NCI-H774 (cell line): ENCODE results near the gene RSAD1.
A peak's percentile ranks its signal among the peaks of the same experiment; 100 is the strongest.

Experiments
- DNase-seq: peaks from one replicate; lab custom pipeline; 2025; lab: John Stamatoyannopoulos, UW

The RSAD1 gene

DNA sequence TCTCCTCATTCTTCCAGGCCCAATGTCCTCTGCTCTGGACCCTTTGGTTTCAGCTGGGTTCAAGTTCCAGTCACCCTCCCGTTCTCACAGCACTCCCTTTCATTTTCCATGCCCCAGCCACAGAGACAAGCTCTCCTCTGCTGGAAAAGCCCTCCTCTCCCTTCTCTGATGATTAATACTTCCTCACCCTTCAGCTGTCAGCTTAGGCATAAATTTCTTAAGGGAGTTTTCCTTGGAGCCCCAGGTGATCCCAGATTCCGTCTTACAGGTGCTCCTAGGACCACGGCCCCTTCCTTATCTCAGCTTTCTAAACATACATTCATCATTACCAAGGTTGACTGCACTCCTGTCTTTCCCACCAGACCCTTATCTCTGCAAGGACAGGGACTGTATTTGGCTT lies 20.4 kb upstream of the RSAD1 start:
- no peak for DNase-seq

DNA sequence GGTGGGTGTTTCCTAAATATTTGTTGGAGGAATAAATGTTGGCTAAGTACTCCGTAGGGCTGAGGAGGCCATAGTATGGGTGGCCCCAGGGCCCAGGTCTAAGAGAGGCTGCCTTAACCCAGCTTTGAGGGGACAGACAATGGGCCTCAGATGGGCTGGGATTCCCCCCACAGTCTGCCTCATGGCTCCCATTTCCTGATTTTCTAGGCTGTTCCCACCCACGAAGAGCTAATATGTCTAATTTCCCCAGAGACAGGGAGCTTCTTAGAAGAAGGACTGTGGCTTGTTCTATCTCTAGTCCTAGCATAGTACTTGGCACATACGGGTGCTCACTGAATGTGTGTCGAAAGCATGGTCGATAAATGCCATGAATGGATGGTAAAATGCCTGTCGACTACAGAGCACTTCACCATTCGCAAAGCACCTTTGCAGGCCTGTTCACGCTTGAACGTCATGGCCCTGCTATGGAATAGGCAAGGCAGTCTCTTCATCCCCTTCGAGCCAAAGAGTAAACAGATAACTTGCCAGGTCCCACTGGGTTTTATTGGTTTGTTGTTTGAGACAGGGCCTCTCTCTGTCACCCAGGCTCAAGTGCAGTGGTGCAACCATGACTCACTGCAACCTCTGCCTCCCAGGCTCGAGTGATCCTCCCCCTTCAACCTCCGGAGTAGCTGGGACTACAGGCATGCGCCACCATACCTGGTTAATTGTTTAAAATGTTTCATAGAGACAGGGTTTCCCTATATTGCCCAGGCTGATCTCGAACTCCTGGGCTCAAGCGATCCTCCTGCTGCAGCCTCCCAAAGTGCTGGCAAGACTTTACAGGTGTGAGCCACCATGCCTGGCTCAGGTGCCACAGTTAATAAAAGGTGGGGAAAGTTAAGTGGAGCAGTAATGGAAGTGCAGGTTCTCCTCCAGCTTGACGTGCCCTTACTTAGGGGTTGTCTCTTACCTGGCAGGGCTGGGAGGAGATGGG lies 19.7 kb upstream of the RSAD1 start:
- no peak for DNase-seq

DNA sequence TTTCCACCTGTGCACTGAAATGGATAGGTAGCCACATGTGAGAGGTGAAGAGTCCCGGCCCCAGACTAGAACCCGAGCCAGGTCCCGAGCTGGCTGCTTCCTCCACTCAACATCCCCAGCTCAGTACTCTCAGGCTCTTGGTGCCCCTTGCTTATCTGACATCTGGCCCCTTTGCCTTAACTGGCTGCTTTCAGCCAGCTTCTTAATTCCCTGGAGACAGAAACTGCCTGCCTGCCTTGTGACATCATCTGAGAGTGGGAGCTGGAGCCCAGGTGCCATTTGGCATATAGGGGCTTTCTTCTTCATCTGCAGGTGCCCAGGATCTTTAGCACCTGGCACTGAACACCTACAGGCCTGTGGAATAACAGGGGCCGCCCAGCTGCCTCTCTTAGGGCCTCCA lies 18.9 kb upstream of the RSAD1 start:
- no peak for DNase-seq

DNA sequence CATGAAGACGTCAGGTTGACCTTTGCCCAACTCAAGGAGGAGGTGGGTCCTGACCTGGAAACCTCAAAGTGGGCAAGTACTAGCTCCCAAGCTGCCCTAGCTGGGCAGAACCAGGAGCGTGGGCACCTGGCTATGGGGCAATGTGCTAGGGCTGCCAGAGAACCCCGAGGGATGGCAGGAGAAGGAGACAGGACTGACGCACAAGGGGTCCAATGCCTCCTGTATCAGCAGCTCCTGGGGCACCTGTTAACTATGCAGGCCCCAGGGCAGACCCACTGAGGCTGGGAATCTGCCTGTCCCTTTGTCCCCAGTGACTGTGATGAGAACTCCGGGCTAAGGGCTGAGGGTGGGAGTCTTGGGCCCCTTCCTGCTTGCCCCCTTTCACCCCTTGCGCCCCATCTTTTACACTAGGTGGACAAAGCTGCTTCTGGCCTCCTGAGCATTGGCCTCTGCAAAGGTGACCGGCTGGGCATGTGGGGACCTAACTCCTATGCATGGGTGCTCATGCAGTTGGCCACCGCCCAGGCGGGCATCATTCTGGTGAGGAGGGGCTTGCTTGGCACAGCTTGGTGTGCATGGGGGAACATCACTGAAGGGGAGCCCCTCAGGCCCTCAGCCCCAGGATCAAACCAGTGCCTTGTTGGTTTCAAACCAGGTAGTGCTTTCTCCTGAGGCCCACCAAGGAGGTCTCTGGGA lies 17.7 kb upstream of the RSAD1 start:
- DNase-seq = no peak

DNA sequence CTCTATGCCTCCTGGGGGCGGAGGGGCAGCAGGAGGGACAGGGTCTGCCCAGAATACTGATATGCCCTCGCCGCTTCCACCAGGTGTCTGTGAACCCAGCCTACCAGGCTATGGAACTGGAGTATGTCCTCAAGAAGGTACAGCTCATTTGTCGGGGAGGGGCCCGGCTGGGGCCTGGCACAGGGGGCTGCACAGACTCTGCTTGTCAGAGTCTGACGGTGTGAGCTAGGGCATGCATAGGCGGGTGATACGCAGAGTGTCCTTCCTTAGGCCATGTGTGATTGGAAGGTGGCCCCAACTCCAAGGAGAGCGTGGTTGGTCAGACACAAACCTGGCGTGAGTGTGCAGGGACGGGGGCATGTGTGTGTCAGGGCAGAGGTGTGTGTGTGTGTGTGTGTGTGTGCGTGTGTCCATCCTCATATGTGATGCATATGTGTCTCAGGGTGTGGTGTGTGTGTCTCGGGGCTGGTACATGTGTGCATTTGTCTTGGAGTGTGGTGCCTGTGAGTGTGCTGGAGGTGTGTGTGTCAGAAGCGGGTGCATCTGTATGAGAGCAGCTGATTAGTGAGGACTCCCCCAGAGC lies 17.0 kb upstream of the RSAD1 start:
- no peak for DNase-seq

DNA sequence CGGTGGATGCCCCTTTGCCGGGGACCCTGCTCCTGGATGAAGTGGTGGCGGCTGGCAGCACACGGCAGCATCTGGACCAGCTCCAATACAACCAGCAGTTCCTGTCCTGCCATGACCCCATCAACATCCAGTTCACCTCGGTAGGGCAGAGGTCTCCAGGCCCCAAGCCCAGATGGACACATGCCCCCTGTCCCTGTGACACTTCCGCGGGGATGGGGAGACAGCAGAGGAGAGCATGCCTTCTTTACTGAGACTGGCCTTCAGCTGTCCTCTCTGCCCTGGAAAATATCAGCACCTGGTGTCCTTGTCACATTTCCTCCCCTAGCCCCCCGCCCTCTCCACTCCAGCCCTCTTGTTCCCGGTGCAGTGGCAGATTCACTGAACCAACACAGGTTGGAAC lies 16.2 kb upstream of the RSAD1 start:
- no peak for DNase-seq

DNA sequence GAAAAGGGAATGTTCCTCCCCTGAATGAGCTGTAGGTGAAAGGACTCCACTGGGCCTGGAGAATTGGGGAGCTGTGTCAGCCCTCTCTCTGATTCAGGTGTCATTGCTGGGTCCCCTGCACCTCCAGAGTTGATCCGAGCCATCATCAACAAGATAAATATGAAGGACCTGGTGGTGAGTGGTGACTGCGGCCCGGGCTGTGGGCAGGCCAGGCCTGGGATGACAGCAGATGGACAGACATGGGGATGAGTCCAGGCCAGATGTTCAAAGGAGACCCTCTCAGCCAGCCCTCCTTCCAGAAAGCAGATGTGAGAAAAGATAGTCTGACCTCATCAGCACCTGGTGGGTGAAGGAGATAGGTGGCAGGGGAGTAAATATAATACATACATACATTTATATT lies 14.5 kb upstream of the RSAD1 start:
- DNase-seq = no peak

DNA sequence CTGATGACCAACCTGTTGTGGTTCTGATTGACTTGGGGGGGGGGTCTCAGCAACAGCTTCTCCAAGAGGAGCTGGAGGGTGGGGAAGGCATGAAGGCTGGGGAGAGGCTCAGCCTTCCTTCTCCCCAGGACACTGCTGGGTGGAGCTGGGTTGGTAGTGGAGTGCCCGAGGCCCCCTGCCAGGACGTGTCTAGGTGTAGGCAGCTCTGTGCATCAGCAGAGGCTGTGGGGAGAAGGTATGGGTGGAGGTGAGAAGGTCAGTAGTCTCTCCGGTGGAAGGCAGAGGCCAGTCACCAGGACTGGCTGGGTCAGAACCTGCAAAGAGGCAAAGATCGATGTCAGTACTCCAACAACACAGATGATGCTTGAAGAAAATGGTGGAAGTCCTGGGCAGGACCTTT lies 13.9 kb upstream of the RSAD1 start:
- no peak for DNase-seq

DNA sequence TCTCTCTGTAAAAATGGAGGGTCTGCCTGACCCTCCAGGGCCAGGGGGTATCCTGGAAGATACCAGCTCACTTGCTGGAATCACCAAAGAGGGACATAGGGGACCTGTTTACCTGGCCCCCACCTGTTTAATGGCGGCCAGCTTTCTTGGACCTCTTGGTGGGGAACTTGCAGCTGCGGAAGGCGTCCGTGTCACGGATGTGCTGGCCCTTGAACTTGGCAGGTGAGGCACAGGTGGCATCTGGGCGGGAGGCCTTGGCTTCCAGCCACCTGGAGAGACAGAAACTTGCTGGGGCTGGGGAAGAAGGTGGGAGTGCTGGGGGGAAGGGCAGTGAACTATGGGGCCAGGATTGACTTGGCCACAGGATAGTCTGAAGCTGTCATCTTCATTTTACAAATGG lies 13.5 kb upstream of the RSAD1 start:
- peak; percentile 22 for DNase-seq

DNA sequence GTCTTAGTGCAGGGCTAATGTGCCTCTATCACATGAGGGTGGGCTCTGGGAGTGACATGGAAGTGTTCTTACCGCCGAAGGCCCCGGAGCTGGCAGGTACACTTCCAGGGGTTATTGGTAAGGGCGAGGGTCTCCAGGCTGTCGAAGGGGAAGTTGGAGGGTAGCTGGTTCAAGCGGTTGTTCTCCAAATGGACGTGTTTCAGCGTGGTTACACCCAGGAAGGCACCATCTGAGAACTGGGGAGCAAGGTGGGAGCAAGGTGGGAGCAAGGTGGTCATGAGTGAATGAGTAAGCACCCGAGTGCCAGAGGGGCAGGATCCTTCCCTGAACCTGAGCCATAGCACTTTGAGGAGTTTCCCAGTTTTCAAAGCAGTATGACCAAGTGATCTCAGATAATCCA lies 13.0 kb upstream of the RSAD1 start:
- DNase-seq = no peak

DNA sequence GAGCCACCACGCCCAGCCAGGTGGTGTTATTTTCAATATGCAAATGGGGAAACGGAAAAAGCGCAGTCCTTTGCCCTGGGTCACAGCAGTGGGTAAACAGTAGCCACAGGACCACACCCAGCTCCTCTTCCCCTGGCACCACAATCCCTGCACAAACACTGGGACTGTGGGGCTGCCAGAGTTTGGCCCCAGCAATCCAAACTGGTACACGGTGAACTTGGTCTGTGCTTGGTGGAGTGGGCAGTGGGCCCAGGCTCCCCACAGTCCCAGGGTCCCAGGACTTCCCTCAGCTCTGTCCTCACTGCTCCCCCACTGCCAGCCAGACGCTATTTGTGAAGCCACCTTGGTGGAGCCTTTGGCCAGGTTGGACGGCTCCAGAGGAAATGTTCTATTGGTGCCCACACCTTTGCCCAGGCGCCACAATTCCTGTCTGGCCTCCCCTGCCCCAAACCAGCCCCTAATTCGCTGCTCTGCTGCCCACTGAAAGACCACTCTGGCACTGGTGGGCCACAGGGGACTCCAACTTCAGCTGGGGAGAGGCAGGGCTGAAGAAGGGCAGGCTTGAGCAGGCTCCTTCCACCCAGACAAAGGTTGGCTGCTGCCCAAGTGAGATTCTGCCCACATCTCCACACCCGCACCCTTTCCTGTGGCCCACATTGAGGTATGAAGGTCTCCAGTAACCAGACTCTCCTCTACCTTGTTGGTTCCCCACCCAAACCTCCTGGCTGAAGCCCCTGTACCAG lies 12.1 kb upstream of the RSAD1 start:
- no peak for DNase-seq

DNA sequence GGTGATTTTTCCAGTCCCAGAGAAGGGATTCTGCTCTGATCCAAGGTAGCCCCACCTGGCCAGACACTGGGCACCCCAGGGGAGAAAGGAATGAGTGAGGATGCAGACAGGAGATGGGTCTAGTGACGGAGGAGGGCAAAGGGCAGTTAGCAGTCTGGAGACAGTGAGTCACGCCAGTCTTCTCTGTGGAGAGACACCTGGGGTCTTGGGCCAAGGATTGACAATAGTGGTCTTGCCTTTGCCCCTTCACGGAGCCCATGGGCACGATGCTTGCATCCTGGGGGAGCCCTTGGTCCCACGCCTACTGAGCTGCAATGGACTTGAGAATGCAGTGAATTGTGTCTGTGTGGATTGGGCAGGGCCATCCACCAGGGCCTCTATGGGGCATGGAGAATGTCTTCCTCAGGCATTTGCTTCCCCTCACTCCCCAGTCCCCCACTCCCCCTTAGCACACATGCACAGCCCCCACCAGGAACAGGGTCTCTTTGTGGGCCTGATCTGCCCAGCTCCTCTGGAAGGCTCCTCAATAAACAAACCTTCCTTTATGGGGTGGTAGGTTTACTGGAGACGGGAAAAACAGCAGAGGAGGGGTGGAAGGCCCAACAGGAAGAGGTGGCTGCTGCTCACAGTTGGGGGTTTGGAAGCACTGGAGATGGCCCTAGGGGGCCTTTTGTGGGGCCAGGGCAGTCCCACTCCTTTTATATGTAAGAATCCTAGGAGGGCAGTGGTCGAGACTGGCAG lies 11.4 kb upstream of the RSAD1 start:
- no peak for DNase-seq

DNA sequence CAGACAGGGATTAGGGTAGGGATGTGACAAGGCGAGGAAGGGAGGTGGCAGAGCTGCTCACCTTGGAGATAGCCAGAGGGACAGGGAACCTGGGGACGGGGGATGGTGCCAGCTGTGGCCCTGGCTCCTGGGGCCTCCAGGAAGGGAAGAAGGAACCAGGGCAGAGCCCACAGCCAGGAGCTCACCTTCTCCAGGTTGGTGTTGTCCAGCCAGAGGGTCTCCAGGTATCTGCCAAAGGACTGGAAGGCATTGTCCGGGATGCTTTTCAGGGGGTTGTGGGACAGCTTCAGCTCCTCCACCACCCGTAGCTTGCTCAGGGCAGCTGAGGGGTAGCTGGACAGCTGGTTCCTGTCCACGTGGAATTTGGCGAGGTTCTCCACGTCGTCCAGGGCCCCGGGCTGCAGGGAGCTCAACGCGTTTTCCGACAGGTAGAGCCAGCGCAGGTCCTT lies 10.8 kb upstream of the RSAD1 start:
- no peak for DNase-seq

DNA sequence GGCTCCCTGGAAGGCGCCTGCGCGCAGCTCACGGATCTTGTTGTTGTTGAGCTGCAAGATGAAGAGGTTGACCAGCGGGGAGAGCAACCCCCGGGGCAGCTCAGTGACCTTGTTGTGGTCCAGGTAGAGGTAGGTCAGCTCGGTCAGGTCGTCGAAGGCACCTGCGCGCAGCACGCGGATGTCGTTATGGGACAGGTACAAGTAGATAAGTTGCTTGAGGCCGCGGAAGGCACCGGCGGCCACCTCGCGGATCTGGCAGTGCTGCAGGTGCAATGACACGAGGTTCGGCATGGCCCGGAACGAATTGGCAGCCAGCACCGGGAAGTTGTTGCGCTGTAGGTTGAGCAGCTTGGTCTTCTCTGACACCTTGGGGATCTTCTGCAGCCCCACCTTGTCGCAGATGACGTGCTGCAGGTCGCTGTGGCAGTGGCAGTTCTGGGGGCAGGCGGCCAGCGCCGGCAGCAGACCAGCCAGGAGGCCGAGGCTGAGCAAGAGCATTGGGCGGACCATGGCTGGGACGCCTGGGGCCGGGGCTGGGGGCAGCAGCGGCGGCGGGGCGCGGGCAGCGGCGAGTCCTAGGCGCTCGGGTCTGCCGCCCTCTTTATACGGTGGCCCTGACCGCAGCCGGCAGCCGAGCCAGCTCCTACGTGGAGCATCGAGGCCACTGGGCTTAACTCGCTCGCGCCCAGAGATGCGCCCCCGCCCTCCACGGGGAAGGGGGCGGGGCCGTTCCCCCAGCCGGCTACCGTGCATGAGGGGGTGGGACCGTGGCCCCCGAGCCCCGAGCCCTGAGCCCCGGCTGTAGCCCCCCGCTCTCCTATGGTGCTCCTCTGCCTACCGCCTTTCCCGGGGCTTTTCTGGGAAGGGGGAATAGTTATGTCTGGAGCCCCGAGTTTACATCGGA lies 10.1 kb upstream of the RSAD1 start, which contains the start of gene CHAD:
CHAD (minus strand) TSS at position 577 of the 904 bp plus-strand sequence; CDS start at position 510, 67 bp downstream.
- DNase-seq = no peak

DNA sequence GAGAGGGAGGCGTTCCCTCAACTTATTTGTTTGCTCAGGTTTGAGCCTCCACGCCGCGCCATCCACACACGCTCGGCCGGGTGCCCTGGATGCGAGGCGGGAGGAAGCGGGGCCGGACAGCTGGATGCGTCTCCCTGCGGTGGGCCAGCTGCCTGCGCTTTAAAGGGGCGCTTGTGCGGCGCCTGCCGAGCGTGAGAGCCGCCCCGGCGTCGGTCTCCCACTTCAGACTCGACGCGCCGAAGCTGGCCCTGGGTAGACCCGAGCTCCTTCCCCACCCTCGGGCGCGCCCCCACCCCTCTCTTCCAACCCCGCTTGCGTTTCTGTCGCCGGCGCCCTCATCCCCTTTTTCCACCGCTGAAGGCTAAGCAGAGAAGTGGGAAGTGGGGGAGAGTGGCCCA lies 9.5 kb upstream of the RSAD1 start:
- DNase-seq = no peak

DNA sequence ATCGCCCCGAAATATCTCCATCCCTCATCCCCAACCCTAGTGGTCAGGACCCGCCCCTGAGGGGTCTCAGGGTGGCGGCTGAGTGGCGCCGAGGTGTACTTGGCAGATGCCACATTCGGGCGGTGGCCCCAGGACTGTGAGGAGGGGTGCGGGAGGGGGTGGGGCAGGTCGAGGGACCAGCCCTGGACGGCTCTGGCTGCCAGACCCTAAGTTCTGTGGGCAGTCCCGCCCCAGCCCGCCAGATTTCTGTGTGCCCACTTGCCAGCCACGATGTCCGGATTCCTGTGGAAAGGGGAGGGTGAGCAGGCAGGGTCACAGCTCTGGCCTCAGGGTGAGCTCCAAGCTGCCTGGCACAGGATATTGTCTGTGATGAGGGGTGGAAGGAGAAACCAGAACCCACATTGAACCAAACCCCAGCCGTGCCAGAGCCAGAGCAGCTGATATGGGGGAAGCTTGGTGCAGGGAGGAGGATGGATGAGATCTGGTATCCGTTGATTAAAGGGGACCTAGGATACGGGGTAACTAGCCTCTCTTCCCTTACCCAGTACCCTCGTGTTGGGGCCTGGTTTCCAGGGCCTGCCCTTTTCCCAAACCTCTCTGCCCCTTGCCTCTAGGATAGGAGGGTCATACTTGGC lies 8.9 kb upstream of the RSAD1 start:
- DNase-seq = no peak

DNA sequence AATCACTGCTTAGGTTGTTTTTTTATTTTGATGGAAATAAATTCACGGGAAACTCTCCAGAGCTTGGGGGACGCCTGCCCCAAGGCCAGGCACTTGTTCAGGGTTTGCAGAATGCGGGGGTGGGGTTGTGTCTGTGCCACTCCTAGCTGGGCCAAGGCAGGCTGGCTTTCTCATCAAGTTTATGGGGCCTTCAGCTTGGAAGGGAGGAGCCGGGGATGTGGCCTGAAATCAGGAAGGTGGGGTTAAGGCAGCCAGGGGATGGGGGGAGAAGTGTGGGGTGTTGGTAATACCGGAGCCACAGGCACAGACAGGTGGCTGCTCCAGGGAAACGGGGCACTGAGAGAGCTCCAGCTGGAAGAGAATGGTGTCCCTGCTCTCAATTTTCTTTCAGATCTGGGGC lies 8.2 kb upstream of the RSAD1 start:
- no peak for DNase-seq

DNA sequence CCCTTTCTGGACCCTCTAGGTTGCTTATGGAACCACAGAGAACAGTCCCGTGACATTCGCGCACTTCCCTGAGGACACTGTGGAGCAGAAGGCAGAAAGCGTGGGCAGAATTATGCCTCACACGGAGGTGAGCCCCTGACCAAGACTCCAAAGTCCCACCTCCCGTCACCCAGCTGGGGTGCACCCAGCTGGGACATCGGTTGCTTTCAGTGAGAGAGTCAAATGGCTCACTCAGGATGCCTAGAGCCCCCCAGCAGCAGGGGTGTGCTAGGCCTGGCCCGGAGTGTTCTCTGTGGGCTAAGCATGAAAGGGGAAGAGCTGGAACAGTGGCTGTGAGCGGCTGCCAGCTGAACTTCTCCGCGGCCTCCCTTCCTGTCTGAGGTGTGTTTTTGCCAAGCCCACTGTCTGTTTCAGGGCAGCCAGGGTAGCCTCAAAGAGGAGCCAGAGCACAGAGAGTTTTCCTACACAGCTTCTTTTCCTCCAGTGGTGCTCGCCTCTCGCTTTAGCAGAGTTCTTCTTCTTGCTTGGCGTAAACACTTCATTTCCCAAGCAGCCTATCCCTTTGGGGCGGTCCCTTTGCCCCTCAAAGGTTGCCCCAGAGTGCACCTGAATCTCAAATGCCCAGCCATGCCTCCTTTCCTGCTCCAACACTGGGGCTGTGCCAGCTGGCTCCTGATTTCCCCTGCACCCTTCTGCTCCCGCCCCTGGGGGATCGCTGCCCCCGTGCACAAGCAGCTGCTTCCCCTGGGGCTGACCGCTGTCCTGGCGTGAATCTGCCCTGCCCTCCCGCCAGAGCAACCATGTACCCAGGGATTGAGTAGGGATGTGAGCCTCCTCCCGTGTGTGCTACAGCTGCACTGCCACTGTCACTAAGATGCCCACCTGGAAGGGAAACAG lies 7.4 kb upstream of the RSAD1 start:
- no peak for DNase-seq

DNA sequence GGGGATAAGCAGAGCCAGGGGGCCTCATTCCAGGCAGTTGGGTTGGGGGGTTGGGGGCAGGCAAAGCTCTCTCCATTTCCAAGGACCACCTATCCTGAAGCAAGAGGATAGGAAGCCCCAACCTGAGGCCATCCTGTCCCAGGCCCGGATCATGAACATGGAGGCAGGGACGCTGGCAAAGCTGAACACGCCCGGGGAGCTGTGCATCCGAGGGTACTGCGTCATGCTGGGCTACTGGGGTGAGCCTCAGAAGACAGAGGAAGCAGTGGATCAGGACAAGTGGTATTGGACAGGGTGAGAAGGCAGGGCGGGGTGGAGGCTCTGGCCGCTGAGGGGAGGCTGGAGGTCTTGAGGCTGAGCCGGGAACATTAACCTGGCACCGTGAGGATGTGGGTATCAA lies 6.4 kb upstream of the RSAD1 start:
- DNase-seq = no peak
